B cell (primary cell): ENCODE results near the gene GADL1. TPM values are rescaled to one million over a fixed set of nuclear protein-coding genes. Genes with fewer than 3 reads are reported as not detected.

Experiments used
- ATAC-seq: fragments of 200-7000 bp; cut with Tn5 transposase; one replicate; pipeline ENCODE4 v1.10.0; 2021; ENCODE audit warnings: low read depth, mild to moderate bottlenecking, moderate number of reproducible peaks, moderate library complexity
- CTCF ChIA-PET: fragments of 350-600 bp; sonication (Branson Sonifier 250); formaldehyde crosslinking; loops from one replicate; lab custom pipeline; 2021; ENCODE audit warnings: antibody characterized with exemption, inconsistent platforms; lab: Charles Lee
- POLR2A ChIA-PET: fragments of 350-600 bp; sonication (Branson Sonifier 250); formaldehyde crosslinking; loops from one replicate; lab custom pipeline; 2021; ENCODE audit warnings: antibody characterized with exemption; lab: Charles Lee
- DNase-seq: peaks from one replicate; pipeline ENCODE4 v3.0.0; 2013
- H2AFZ ChIP-seq: 2 replicates; pipeline ENCODE4 v1.6.1; 2012; ENCODE audit warnings: mild to moderate bottlenecking, low read depth, low read length; ENCODE audit not compliant: insufficient read depth, poor library complexity, severe bottlenecking
- H3K27ac ChIP-seq, 2 donors: 1 replicate in 1 of 2; 2 replicates in 1 of 2; pipeline ENCODE4 v1.5.1; 2012 to 2013; ENCODE audit warnings: low read length in 2 of 2, mild to moderate bottlenecking in 2 of 2, moderate library complexity in 1 of 2
- H3K27me3 ChIP-seq, 4 experiments: fragments of 200-600 bp in 1 of 4; sonication (generic) in 1 of 4; replicated peaks in 1 of 4; 1 replicate in 2 of 4; 2 replicates in 2 of 4; pipeline versions ENCODE4 v1.6.1 to v1.7.0; 2013 to 2016; ENCODE audit warnings: low read length in 3 of 4, mild to moderate bottlenecking in 2 of 4, mixed read lengths in 1 of 4, moderate library complexity in 1 of 4; ENCODE audit not compliant: insufficient read depth in 4 of 4, control insufficient read depth in 3 of 4; ENCODE audit errors: control extremely low read depth in 1 of 4
- H3K36me3 ChIP-seq, 2 experiments: replicated peaks in 1 of 2; 1 replicate in 1 of 2; 2 replicates in 1 of 2; pipeline versions ENCODE4 v1.6.1 to v1.7.1; 2013; ENCODE audit warnings: low read length in 1 of 2; ENCODE audit not compliant: insufficient read depth in 2 of 2, control insufficient read depth in 1 of 2; ENCODE audit errors: control extremely low read depth in 1 of 2, extremely low read depth in 1 of 2
- H3K4me1 ChIP-seq, 2 donors: fragments of 200-600 bp in 1 of 2; sonication (generic) in 1 of 2; 1 replicate in 1 of 2; 2 replicates in 1 of 2; pipeline versions ENCODE4 v1.5.1 to v1.6.1; 2013 to 2017; ENCODE audit warnings: low read length in 2 of 2; ENCODE audit not compliant: control insufficient read depth in 2 of 2, insufficient read depth in 2 of 2
- H3K4me2 ChIP-seq: replicated peaks from 2 replicates; pipeline ENCODE3; 2012; ENCODE audit warnings: mild to moderate bottlenecking, low read depth, low read length; ENCODE audit not compliant: poor library complexity, severe bottlenecking
- H3K4me3 ChIP-seq, 5 experiments: fragments of 200-600 bp in 1 of 5; sonication (generic) in 1 of 5; 1 replicate in 3 of 5; 2 replicates in 2 of 5; pipeline versions ENCODE4 v1.5.1 to v1.7.0; 2011 to 2016; ENCODE audit warnings: low read length in 4 of 5, mild to moderate bottlenecking in 4 of 5, low read depth in 2 of 5, control low read depth in 1 of 5, moderate library complexity in 1 of 5; ENCODE audit not compliant: insufficient read depth in 1 of 5; ENCODE audit errors: control extremely low read depth in 1 of 5, extremely low read depth in 1 of 5
- H3K79me2 ChIP-seq: fragments of 200-600 bp; sonication (generic); one replicate; pipeline ENCODE4 v1.6.0; 2016; ENCODE audit warnings: low read length; ENCODE audit not compliant: control insufficient read depth, insufficient read depth
- H3K9ac ChIP-seq: fragments of 200-600 bp; sonication (generic); 2 replicates; pipeline ENCODE4 v1.6.1; 2017; ENCODE audit warnings: mild to moderate bottlenecking, low read length, moderate library complexity
- H3K9me3 ChIP-seq, 3 donors: one replicate each; pipeline versions ENCODE4 v1.6.1 to v1.7.1; 2013; ENCODE audit warnings: low read length in 2 of 3; ENCODE audit not compliant: control insufficient read depth in 2 of 3, insufficient read depth in 1 of 3; ENCODE audit errors: control extremely low read depth in 1 of 3
- H4K20me1 ChIP-seq: 2 replicates; pipeline ENCODE4 v1.6.0; 2012; ENCODE audit warnings: mild to moderate bottlenecking, low read length; ENCODE audit not compliant: insufficient read depth, control insufficient read depth, poor library complexity, severe bottlenecking
- H3K27ac Mint-ChIP-seq: one replicate; pipeline ENCODE4 v1.8.0; 2021; ENCODE audit warnings: mixed read lengths
- H3K27me3 Mint-ChIP-seq: one replicate; pipeline ENCODE4 v1.8.0; 2021; ENCODE audit warnings: mixed read lengths
- H3K4me1 Mint-ChIP-seq: one replicate; pipeline ENCODE4 v1.8.0; 2021; ENCODE audit warnings: mixed read lengths
- H3K4me3 Mint-ChIP-seq: one replicate; pipeline ENCODE4 v1.8.0; 2021; ENCODE audit warnings: mixed read lengths
- H3K9me3 Mint-ChIP-seq: one replicate; pipeline ENCODE4 v1.8.0; 2022; ENCODE audit warnings: mixed read lengths; ENCODE audit not compliant: insufficient read depth
- CTCF ChIP-seq: fragments of 200-600 bp; IDR thresholded peaks from one replicate; pipeline ENCODE4 v1.8.0; 2022; ENCODE audit warnings: antibody characterized with exemption, mild to moderate bottlenecking
- EZH2 ChIP-seq: IDR thresholded peaks from 2 replicates; pipeline ENCODE4 v1.6.1; 2012; ENCODE audit warnings: borderline replicate concordance, low read depth, mild to moderate bottlenecking, moderate library complexity, low read length; ENCODE audit not compliant: insufficient read depth, poor library complexity, severe bottlenecking
- whole genome bisulfite sequencing: methylation state at CpG from one replicate; pipeline ENCODE4 v1.1.5; 2013; ENCODE audit warnings: missing lambda C conversion rate; ENCODE audit not compliant: insufficient coverage; 5-methylcytosine and 5-hydroxymethylcytosine counted together
- intact Hi-C: fragments of 100-400 bp; cut with micrococcal nuclease; formaldehyde crosslinking; loops from one replicate; pipeline ENCODE4 v1.10.0; 2022
- polyA plus RNA-seq: library from polyadenylated mRNA; depleted of rRNA; stranded (reverse); fragments of >200 nt; gene quantifications from 2 replicates; pipeline ENCODE4 v1.2.3, GENCODE V29; 2012
- total RNA-seq, 2 donors: library from RNA; stranded (reverse); fragments of 120-200 nt in 1 of 2; gene quantifications; 1 replicate in 1 of 2; 2 replicates in 1 of 2; pipeline versions ENCODE4 v1.2.3 to v1.2.4, GENCODE V29; 2013 to 2022

The GADL1 gene
- total and polyA plus RNA-seq, 2 donors (not counting 1 experiment from before 2014, with no cell fraction given) = not detected

GRCh38 chr3:30924763-30925162 lies 30.3 kb upstream of the GADL1 start:
- H2AFZ ChIP-seq = no peak overlapping the region
- no peak overlapping the region for H3K4me2 ChIP-seq
- H3K4me3 Mint-ChIP-seq = no peak overlapping the region
- no peaks in the 10 kb centered on the region for H4K20me1 ChIP-seq
- H3K27me3 Mint-ChIP-seq = peaks cover 8% of the 10 kb centered on the region
- no peak overlapping the region for H3K9ac ChIP-seq
- H3K27ac ChIP-seq = no peak overlapping the region
- DNase-seq (no peak), ATAC-seq (no peak)
- peaks cover 3% of the 10 kb centered on the region for H3K9me3 Mint-ChIP-seq
- no peaks in the 10 kb centered on the region for H3K4me1 ChIP-seq
- H3K4me3 ChIP-seq = no peak overlapping the region
- H3K27me3 ChIP-seq = peaks cover 0 to 3% (median 0%) of the 10 kb centered on the region in 4 experiments
- no peaks in the 10 kb centered on the region for H3K36me3 ChIP-seq
- POLR2A ChIA-PET = no interaction called here
- H3K79me2 ChIP-seq = no peaks in the 10 kb centered on the region
- no peak for TF ChIP-seq EZH2
- TF ChIP-seq CTCF = no peak
- no CpG with 5 or more reads among the region's 7 CpGs for WGBS
- no peak overlapping the region for H3K27ac Mint-ChIP-seq
- intact Hi-C loops = no loop called here
- no peaks in the 10 kb centered on the region for H3K4me1 Mint-ChIP-seq
- peaks cover 0 to 14% (median under 1%) of the 10 kb centered on the region in 3 donors for H3K9me3 ChIP-seq
- CTCF ChIA-PET = no interaction called here

- H4K20me1 ChIP-seq = no peaks in the 10 kb centered on the region
- POLR2A ChIA-PET = no interaction called here
- H2AFZ ChIP-seq = no peak overlapping the region
- peaks cover 14% of the 10 kb centered on the region for H3K27me3 Mint-ChIP-seq
- no peak for ATAC-seq
- H3K27ac ChIP-seq = no peak overlapping the region
- no peak overlapping the region for H3K4me3 ChIP-seq
- no peaks in the 10 kb centered on the region for H3K79me2 ChIP-seq
- H3K4me1 Mint-ChIP-seq = no peaks in the 10 kb centered on the region
- H3K27ac Mint-ChIP-seq = no peak overlapping the region
- no peaks in the 10 kb centered on the region for H3K36me3 ChIP-seq
- 93% methylated on average over 3 of the region's 6 CpGs for WGBS
- CTCF ChIA-PET = no interaction called here
- peaks cover 0 to 10% (median 1%) of the 10 kb centered on the region in 3 donors for H3K9me3 ChIP-seq
- no peaks in the 10 kb centered on the region for H3K27me3 ChIP-seq
- no peak overlapping the region for H3K4me2 ChIP-seq
- H3K9ac ChIP-seq = no peak overlapping the region
- no peaks in the 10 kb centered on the region for H3K4me1 ChIP-seq
- TF ChIP-seq CTCF (no peak), EZH2 (no peak)
- peaks cover 3% of the 10 kb centered on the region for H3K9me3 Mint-ChIP-seq
- intact Hi-C loops = no loop called here
- no peak overlapping the region for H3K4me3 Mint-ChIP-seq
- DNase-seq = no peak
Observed at GRCh38 chr3:30919564-30919963, 25.1 kb upstream of the GADL1 start.
